Cortex of kidney (tissue), 1 donor: ENCODE results near the gene SIMC1.

Experiments
- DNase-seq: peaks from one replicate; lab custom pipeline; 2025; lab: John Stamatoyannopoulos, UW

Gene SIMC1

DNA sequence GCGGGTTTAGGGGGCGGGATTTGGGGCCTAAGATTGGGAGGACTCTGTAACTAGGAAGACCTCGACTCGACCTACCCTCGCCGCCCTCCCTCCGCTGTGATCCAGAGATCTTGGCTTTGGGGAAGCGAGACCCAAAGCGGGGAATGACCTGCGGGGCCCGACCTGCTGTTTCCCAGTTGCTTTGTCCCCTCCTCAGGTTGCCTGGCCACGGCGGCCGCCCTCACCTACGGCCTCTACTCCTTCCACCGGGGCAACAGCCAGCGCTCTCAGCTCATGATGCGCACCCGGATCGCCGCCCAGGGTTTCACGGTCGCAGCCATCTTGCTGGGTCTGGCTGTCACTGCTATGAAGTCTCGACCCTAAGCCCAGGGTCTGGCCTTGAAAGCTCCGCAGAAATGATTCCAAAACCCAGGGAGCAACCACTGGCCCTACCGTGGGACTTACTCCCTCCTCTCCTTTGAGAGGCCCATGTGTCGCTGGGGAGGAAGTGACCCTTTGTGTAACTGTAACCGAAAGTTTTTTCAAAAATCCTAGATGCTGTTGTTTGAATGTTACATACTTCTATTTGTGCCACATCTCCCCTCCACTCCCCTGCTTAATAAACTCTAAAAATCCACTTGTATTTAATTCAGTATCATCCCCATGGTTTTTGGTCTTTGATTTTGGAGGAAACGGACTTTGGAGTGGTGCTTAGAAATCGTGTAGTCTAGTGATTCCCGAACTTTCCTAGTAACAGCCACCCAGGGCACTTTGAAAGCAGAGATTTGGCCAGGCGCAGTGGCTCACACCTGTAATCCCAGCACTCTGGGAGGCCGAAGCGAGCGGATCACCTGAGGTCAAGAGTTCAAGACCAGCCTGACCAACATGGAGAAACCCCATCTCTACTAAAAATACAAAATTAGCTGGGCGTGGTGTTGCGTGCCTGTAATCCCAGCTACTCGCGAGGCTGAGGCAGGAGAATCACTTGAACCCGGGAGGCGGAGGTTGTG lies 151.2 kb downstream of the SIMC1 start:
- DNase-seq: no peak

GRCh38 chr5:176391479-176391878 lies 153.3 kb downstream of the SIMC1 start:
- DNase-seq: no peak

- no peak for DNase-seq
These were observed 153.8 kb downstream of the SIMC1 start for GRCh38 chr5:176391999-176392398.

- DNase-seq: no peak
These were observed 154.3 kb downstream of the SIMC1 start for GRCh38 chr5:176392526-176392925.

GRCh38 chr5:176394096-176394495 lies 155.9 kb downstream of the SIMC1 start:
- no peak for DNase-seq

DNA sequence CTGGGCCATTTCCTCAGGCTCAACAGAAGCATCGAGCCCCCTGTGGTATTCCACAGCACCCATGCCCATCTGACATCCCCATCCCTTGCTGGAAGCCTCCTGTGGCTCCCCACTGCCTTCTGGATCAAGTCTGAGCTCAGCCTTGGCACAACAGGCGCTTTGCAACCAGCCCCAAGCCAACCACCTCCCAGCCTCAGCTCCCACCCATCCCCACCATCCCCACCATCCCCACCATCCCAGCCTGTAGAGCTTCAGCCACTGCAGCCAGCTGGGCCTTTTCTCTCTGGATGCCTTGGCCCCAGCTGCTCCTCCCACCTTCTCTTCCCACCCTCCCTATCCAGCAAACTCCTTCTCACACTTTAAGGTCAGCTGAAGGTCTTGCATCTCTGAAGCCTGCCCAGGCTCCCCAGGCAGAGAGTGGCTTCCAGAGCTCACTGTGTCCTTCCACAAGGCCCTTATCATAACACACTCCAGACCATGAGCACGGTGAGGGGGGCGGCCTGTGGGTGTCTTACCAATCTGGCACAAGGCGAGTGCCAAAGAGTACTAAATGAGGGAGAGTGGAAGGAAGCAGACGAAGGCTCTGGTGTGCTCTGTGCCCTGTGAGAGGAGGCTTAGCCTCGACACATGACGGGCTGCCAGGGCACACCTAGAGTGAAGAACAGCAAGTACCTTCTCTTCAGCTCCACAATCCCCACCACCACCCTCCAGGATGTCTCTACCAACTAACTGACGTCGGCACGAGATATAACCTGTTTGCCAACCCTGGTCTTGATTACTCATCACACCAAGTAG lies 156.9 kb downstream of the SIMC1 start:
- DNase-seq: no peak
